ENCODE data around the gene FOXO3. TPM values are rescaled to one million over a fixed set of nuclear protein-coding genes. Genes with fewer than 3 reads are reported as not detected.

The FOXO3 gene
- total and polyA plus RNA-seq, 2 of the 8 experiments (the other 6 are each of a cell fraction or from before 2014, with no cell fraction given) = 13.1 to 19.3 TPM

GRCh38 chr6:108719477-108719876 lies 158.8 kb downstream of the FOXO3 start:
- no peaks in the 10 kb centered on the region; a peak in 1 of 7 replicates for H3K27me3 ChIP-seq (replicated peaks in 1 of 4; ENCODE audit: control insufficient read depth in 3 of 4, extremely low read depth in 1 of 4, insufficient read depth in 3 of 4, low read length in 3 of 4)
- DNase-seq (ENCODE audit: low read depth in 1 of 2, low spot score in 2 of 2) = no peak
- no peaks in the 10 kb centered on the region for H3K36me3 ChIP-seq (ENCODE audit: control insufficient read depth in 2 of 4, insufficient read depth in 4 of 4, low read length in 3 of 4)
- H3K4me3 ChIP-seq (ENCODE audit: extremely low read depth in 1 of 4, insufficient read depth in 2 of 4, low read depth in 3 of 4, low read length in 4 of 4) = no peak overlapping the region
- no peak for FAIRE-seq
- H4K20me1 ChIP-seq (replicated peaks in 1 of 2; ENCODE audit: control insufficient read depth in 1 of 2, insufficient read depth in 2 of 2, low read length in 2 of 2) = no peaks in the 10 kb centered on the region
- H2BK5ac ChIP-seq (ENCODE audit: low read depth, low read length) = no peak overlapping the region
- H4K91ac ChIP-seq (replicated peaks; ENCODE audit: insufficient read length, low read length) = no peak overlapping the region
- H2AK5ac ChIP-seq (ENCODE audit: low read depth, low read length) = no peak overlapping the region
- no peak overlapping the region for H3K14ac ChIP-seq (ENCODE audit: insufficient read length)
- H3K4me2 ChIP-seq (ENCODE audit: insufficient read depth in 1 of 2, low read depth in 2 of 2, low read length in 2 of 2) = no peak overlapping the region
- H3K27ac ChIP-seq (ENCODE audit: low read depth, low read length) = no peak overlapping the region
- H3K56ac ChIP-seq (replicated peaks; ENCODE audit: insufficient read length, low read depth, low read length) = no peak overlapping the region
- no peaks in the 10 kb centered on the region for H3K23me2 ChIP-seq (ENCODE audit: low read depth, low read length)
- no peak overlapping the region for H3K4ac ChIP-seq (replicated peaks; ENCODE audit: insufficient read length, low read depth, low read length)
- H3K4me1 ChIP-seq (replicated peaks in 1 of 4; ENCODE audit: control insufficient read depth in 3 of 4, insufficient read depth in 4 of 4, low read length in 3 of 4) = peaks cover 0 to 7% (median 5%) of the 10 kb centered on the region in 4 experiments; a peak in 5 of 7 replicates
- H4K5ac ChIP-seq (ENCODE audit: insufficient read length, low read depth, low read length) = no peak overlapping the region
- H3K23ac ChIP-seq (ENCODE audit: insufficient read length) = no peak overlapping the region
- no peak overlapping the region for H4K8ac ChIP-seq (ENCODE audit: extremely low read depth, insufficient read depth, low read length)
- H3K79me1 ChIP-seq (ENCODE audit: low read depth, low read length) = no peaks in the 10 kb centered on the region
- no peak overlapping the region for H2BK12ac ChIP-seq (ENCODE audit: low read depth, low read length)
- H2AFZ ChIP-seq (ENCODE audit: low read length) = no peak overlapping the region
- ChIA-PET POLR2A (ENCODE audit: partially characterized antibody) (no interaction called here), CTCF (ENCODE audit: partially characterized antibody) (no interaction called here)
- no peak overlapping the region for H2BK20ac ChIP-seq (ENCODE audit: low read length)
- WGBS, 2 experiments (ENCODE audit: extremely low coverage in 1 of 2, insufficient coverage in 1 of 2, insufficient read length in 1 of 2, insufficient replicate concordance in 2 of 2, low coverage in 1 of 2, low lambda C conversion rate in 2 of 2, missing lambda C conversion rate in 1 of 2) = 81% methylated on average over 2 of the region's 3 CpGs; no CpG with 5 or more reads in 1 of the 2 experiments
- peaks cover 0 to 9% of the 10 kb centered on the region in 2 experiments; a peak in 1 of 4 replicates for H3K9me3 ChIP-seq (ENCODE audit: insufficient read depth in 2 of 2, low read depth in 1 of 2, low read length in 1 of 2)
- no peak overlapping the region for H2BK15ac ChIP-seq (ENCODE audit: low read length)
- no peaks in the 10 kb centered on the region for H3K79me2 ChIP-seq (ENCODE audit: control insufficient read depth in 1 of 2, insufficient read depth in 2 of 2, low read length in 2 of 2)
- H3K9ac ChIP-seq (replicated peaks in 1 of 4; ENCODE audit: extremely low read depth in 1 of 4, low read depth in 3 of 4, low read length in 3 of 4) = no peak overlapping the region
- H3K18ac ChIP-seq (ENCODE audit: extremely low read depth, low read length) = no peak overlapping the region
- no peak overlapping the region for H2BK120ac ChIP-seq (replicated peaks; ENCODE audit: low read depth, low read length)
- TF ChIP-seq ZNF274 (IDR thresholded peaks at IDR 0.05; ENCODE audit: borderline replicate concordance, extremely low read depth, low read length) (no peak), EGR1 (IDR thresholded peaks at IDR 0.05; ENCODE audit: borderline replicate concordance, low read depth, low read length) (no peak), TBP (IDR thresholded peaks at IDR 0.05; ENCODE audit: low read depth, low read length) (no peak), TAF1 (IDR thresholded peaks at IDR 0.05; ENCODE audit: low read depth, low read length) (no peak), BACH1 (IDR thresholded peaks at IDR 0.05; ENCODE audit: low read length) (no peak), ATF2 (IDR thresholded peaks at IDR 0.05; ENCODE audit: low read length) (no peak), BRCA1 (IDR thresholded peaks at IDR 0.05; ENCODE audit: low read depth, low read length) (no peak), CBX8 (IDR thresholded peaks at IDR 0.05; ENCODE audit: borderline replicate concordance, low read depth, low read length) (no peak), SP2 (IDR thresholded peaks at IDR 0.05; ENCODE audit: low read length) (no peak), CHD1 (IDR thresholded peaks at IDR 0.05; ENCODE audit: low read depth, low read length) (no peak), NANOG (IDR thresholded peaks at IDR 0.05; ENCODE audit: insufficient read depth, low read depth, low read length, poor library complexity, severe bottlenecking) (no peak), HDAC6 (IDR thresholded peaks at IDR 0.05; ENCODE audit: low read depth, low read length) (no peak), POLR2A (IDR thresholded peaks at IDR 0.05; ENCODE audit: control extremely low read depth in 1 of 2, low read depth in 2 of 2, low read length in 2 of 2) (no peak), MAFK (IDR thresholded peaks at IDR 0.05; ENCODE audit: low read depth, low read length) (no peak), ASH2L (IDR thresholded peaks at IDR 0.05; ENCODE audit: low read length) (no peak)
